Fibroblast of skin of right biceps (primary cell): Measurements from ENCODE around the gene WFDC8.

Experiments
- DNase-seq: peaks from one replicate; pipeline ENCODE4 v3.0.0-alpha.2; 2013

WFDC8 gene

DNA sequence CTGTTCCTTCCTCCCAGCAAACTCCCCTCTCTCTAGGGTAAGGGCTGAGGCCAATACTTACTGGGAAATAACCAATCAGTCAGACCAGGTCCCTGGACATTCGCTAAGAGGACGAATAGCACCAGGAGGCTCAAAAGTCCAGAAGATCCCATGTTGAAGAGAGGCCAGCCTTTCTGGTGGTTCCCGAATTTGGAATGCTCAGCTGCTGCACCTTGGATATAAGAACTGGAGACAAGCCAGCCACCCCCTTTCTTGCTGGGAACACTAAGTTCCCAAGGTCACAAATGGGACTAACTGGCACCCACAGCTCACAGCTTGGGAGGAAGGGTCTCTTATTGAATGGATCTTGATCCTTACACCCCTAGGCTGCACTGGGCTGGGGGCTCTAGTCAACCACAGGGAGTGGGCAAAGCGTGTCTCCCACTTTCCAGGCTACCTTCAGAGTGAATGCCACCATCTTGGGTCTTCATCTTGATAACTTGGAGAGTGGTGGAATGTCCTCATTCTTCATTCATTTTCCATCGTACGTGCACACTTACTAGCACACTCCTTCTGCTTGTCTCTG, 31.8 kb downstream of the WFDC8 start, which contains the start of gene EPPIN:
TSS of gene EPPIN (minus strand) at position 196 of the 565 bp plus-strand sequence. CDS start at position 152, 44 bp downstream.
- no peak for DNase-seq

DNA sequence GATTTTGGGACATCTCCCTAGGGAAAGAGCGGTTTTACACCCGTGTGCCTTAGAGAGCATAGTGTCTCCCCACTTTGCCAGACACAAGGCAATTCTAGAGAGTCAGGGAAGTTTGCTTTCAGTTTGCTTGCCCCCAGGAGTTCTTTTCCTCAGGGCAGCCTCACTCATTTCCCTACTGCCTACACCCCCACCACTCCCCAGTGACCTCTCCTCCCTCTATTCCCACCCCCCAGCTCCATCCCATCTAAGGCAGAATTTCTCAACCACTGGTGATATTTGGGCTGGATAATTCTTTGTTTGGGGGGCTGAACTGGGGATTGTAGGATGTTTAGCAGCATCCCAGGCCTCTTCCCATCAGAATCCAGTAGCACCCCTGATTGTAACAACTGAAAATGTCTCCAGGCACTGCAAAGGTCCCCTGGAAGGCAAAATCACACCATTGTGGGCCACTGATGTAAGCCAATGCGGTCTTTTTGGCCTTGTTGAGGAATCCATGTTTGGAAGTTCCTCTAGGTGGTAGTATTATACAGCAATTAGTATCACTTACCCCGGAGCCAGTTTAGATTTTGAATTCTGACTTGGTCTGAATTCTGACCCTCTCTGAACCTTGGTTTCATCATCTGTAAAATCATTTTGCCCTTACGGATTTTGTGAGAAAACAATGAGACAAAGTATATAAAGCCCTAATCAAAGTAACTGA, 33.2 kb downstream of the WFDC8 start:
- DNase-seq: peak; percentile 17

DNA sequence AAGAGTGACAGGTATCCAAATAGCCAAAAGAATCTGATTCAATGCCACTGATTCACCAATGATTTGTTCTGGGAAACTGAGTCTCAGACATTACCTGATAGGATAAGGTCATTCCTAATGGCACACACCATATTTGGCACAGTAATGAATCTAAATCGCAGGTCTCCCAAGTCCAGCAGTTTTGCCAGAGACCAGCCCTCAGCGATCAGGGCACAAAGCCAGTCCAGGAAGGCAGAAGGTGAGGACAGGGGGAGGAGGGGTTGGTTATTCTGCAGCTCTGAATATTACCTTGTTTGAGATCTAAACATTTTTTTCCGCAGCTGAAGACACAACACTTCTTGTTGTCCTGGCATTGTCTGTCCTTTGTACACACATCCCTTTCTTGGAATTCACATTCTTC, 33.7 kb downstream of the WFDC8 start:
- no peak for DNase-seq

DNA sequence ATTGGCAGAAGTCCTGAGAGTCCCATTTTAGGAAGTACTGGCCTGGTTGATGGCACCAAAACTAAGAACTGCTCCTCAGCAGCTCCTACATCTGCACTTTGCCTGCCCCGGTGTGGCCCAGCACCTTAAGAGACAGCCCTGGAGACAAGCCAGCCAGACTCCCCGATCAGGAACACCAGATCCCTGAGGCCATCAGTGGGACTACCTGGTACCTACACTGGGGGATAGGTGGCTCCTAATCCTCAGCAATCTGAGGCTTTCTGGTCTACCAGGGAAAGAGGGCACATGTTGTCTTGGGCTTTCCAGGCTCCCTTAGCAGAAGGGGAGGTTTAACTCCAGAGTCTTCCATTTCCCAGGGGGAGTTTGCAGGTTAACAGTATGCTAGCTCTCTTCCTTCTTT, 39.7 kb downstream of the WFDC8 start, which contains the start of gene WFDC6:
TSS of gene WFDC6 (minus strand) at position 101 of the 400 bp plus-strand sequence. CDS start at position 26, 75 bp downstream.
- no peak for DNase-seq

DNA sequence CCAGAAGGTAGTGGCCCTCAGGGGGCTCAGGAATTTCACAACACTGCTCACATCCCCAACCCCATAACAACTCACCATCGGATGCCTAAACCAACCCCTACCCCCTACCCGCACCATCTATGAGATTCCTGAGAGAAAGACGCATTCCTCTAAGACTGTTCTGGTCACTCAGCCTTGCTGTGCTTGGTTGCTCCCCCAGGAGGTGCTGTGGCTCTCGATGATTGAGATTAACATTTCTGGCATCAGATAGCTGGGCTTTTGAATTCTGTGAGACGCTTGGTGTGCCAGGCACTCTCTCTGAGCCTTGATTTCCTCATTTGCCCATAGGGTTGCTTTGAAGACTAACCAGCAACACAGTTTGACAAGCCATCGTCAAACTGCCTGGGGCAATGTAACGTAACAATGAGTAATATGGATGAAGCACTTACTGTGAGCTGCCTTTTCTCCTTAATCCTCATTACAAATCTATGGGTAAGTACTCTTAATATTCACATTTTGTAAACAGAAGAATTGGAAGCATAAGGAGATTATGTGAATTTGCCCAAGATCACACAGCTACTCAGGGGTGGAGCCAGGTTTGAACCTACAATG, 40.8 kb downstream of the WFDC8 start:
- DNase-seq: no peak

DNA sequence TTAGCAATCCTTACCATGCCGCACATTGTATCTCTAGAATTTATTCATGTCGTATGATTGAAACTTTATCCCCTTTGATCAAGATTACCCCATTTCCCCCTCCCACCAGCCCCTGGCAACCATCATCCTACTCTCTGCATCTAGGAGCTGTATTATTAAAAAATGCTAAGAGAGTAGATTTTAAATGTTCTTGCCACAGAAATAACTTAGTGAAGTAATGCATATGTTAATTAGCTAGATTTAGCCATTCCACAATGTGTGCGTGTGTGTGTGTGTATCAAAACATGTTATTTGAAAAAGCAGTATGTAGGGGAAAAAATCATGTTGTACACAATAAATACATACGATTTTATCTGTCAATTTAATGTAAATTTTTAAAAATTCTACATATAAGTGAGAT, 51.8 kb downstream of the WFDC8 start:
- no peak for DNase-seq

DNA sequence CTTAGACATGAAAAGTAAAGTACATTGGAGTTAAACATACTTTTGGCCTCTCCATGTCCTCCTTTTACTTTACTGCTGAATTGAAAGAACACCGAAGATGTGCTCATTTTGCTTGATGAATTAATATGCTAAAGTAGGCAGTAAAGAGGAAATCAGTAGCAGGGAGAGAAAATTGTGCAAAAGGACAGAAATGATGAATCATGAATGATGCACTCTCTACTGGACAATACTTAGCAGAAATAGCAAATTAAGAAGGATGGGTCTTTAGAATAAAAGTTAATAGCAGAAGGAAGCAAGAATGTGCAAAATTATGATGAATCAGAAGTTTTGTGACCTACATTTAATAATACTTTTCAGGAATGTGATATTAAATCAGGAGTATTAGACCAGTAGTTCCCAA, 55.3 kb downstream of the WFDC8 start:
- DNase-seq: no peak

DNA sequence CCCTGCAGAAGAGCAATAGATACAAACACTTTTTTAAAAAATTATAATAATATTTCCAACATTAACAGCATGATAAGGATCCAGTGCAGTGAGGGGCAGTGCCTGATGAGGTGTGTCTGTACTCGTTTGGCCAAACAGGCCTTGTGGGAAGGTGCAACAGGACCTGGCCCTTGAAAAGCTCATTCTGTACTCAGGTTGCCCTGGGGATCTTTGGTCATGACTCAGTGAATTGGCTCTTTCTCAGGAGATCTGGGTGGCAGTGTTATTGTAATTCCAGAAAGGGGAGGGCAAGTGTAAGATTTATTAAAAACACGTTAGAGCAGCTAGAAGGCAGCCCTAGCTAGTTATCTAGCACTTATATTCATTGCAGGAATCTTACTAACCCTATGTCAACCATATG, 60.8 kb downstream of the WFDC8 start:
- no peak for DNase-seq

DNA sequence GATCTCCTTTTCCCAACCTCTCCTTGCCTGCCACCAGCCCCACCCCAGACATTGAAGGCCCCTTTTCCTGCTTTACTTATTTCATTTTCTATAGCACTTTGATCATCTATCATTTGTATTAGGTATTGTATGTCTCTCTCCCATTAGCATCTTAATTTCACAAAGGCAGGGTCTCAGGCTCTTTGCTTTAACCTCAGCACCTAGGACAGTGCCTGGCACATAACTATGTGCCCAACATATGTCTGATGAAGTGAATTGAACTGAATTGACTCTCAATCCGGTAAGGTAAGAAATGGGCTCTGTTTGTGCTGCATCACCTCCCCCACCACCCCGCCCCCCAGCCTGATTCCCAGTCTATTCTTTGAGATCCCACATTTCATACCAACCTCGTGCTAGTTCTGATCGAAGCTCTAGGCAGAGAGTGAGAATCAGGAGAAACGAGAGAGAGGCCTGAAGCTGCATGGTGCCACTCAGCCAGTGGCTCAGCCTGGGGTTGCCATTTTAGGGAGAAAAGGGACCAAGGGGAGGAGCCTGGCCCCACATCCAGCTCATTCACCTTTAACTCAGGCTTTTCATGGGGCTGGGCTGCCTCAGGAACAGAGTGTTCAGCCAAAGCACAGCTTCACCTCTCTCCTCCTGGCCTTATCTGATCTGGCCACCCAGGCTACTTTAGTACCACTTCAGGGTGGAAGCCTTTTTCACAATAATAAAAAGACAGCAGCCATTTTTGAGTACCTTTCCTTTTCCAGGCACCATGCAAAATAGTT, 63.8 kb downstream of the WFDC8 start, which contains the start of gene SPINT3:
TSS of gene SPINT3 (minus strand) at position 476 of the 767 bp plus-strand sequence. CDS start at position 462, 14 bp downstream.
- no peak for DNase-seq

DNA sequence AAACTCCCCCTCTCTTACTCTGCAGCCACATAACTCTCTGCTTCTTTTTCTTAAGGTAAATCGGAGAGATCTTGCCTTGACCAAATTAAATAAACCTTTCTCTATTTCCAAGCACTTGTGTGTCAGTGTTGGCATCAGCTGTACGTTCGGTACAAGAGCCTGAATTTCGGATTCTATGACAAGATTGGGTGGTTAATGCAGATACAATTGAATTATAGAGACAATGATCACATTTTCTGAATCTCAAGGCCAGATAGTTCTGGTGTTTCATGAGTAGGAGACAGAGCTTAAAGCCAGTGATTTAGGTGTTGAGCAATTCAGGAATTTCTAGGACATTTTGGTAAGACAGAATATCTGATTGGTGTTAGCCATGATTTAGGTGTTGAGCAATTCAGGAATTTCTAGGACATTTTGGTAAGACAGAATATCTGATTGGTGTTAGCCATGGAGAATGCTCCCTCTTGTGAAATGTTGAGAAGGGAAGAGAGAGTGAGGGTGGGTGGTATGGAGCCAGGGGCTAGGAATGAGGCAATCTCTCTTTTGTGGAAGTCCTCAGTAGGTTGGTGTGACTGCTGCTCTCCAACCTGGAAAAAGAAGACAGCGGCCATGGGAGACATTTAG, 68.7 kb downstream of the WFDC8 start:
- DNase-seq: no peak

DNA sequence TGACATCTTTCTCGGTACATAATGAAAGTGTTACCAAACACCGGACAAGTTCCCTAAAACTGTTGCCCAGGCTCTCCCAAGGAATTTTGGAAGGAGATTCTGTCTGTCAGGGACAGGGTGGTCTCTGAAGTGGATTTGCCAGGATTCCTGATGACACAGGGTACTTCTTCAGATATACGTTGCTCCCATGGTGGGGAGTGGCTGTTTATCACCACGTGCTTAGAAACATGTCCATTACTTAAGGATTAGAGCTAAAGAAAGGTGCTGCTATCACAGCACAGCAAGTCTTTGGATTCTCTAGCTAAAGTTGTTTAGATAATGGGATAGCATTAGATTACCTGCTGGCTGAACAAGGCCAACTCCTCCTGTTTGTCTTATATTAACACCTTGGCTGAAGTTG, 70.0 kb downstream of the WFDC8 start:
- no peak for DNase-seq

DNA sequence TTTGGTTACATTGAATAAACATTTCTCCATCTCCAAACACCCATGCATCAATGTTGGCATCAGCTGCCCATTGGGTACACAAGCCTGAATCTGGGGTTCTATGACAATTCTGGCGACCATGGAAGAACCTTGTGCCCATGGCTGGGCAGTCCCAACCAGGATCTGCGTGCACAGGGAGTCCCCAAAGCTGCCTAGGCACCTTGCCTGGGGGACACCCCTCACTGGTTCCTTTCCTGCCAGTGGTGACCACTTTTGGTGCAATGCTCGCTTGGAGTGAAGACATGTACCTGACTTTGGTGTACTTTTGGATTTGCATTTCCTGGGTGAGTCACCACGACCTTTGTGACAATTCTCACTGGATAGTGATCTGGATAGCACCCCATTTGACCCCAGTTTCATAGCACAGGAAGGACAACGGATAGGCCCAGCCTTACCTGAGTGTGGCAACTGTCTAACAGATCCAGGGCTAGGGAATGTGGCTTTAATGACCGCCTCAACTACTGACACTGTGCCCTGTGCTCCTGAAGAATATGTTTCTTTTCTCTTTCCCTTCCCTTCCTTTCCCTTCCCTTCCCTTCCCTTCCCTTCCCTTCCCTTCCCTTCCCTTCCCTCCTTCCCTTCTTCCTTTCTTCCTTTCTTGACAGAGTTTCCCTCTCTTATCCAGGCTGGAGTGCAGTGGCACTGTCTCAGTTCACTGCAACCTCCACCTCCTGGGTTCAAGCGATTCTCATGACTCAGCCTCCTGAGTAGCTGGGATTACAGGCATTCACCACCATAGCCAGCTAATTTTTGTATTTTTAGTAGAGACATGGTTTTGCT, 70.8 kb downstream of the WFDC8 start:
- no peak for DNase-seq

DNA sequence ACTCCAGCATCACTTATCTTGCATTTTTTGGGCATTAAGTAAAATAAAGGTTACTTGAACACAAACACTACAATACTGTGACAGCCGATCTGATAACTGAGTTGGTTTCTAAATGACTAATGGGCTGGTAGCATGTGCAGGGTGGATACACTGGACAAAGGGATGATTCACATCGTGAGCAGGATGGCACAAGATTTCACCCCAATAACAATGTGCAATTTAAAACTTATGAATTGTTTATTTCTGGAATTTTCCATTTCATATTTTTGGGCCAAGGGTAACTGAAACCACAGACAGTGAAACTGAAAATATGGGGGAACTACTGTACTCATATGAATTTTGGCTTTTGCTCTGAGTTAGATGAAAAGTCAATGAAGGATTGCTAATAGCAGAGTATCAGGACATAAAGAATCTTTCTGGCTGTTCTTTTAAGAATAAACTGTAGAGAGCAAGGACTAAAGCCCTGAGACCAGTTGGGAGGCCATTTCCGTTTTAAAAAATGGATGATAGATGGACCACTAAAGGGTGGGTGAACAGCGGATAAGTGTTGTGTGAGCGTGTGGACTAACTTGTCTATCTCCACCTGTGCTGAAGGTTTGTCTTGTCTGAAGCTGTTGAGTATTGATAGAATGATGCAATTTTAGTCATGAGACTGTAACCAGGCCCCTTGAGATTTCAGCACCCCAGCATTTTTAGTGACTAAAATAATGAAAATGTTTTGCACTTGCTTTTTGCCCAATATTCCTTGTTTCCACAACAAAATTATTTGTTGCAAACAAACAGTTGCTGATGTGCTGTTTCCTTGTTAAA, 71.9 kb downstream of the WFDC8 start:
- DNase-seq: no peak

DNA sequence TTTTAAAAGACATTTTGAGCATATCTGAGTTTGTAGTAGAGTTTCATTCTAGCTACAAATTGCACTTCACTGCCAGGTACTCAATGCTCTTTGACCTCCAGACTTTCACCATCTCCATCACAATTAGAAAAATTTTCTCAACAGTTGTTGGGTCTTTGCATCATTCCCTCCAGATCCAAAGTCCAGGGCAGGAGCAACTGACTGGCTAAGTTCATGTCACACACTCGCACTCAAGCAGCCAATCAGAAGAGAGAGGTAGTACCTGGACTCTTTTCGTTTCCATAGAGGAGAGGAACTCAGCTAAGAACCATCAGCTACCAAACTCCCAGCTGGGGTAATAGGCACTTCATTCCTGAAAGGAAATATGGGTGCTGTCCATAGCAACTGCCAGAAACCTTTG, 72.7 kb downstream of the WFDC8 start:
- DNase-seq: no peak

DNA sequence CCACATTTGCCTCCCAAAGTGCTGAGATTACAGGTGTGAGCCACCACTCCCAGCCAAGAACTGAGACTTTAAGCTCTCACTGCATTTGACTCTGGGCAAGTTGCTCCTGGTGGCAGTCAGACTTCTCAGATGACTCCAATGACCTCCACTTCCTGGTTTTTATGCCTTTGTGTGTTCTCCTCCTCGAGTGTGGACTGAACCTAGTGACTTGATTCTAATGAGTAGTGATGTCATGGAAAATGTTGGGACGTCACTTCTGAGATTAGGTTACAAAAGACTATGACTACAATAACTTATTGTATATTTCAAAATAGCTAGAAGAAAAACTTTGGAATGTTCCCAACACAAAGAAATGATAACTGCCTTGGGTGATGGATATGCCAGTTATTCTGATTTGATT, 75.7 kb downstream of the WFDC8 start:
- no peak for DNase-seq

DNA sequence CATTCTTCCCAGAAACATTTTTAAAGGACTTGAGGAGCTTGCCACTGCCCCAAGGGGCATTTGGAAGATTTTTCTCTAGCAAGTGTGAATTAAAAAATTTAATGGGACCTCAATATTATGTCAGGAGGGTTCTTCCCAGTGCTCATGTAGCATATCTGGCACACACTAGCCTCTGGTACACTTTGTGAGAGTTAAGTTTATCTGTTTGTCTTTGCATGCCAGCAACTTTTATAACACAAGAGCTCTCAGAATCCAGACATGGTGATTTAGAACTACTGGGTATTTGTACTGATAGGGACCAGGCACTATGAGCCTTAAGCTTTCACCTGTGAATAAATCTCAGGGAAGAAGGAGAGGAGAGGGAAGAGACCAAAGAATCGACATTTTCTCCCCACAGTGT, 76.5 kb downstream of the WFDC8 start:
- no peak for DNase-seq
